GM10266 (cell line): ENCODE measurements around the gene CLRN2.

Experiments
- DNase-seq: peaks from one replicate; pipeline ENCODE4 v3.0.0; 2012; ENCODE audit errors: extremely low spot score
- TF ChIP-seq, protein P1 (sequence below): IDR thresholded peaks from 2 replicates; pipeline ENCODE4 v1.5.1; 2012; ENCODE audit warnings: mild to moderate bottlenecking, low read depth; ENCODE audit not compliant: control insufficient read depth, insufficient read depth; ENCODE audit errors: missing control alignments

The CLRN2 gene

DNA sequence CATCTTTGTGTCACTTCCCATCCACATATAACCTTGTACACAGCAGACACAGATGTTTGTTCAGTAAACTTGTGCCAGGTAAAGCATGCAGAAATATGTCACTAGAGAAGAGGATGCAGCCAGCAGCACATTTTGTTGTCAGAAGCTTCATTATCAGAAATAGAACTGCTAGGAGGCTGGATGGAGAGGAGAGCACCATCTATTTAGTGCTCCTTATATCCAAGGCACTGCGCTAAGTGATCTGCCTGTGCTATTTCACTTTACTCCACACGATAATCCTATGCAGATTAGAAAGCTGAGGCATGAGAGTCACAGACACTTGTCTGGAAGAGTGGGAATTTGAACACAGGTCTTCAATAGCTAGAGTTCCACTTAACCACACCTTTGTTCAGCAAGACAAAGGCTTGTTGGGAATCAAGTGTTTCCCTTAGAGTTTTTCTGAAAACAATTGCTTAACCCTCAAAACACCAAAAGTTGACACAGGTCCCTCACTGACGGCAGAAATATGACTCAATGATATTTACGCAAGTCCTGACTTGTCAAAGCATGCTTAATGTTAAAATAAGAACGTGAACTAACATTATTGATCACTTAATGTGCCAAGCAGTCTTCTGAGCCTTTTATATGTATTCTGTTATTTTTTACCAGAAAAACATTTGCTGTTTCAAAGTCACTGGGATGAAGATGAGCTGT lies 1.8 kb upstream of the CLRN2 start:
- DNase-seq, result no peak
- TF ChIP-seq, protein P1, sequence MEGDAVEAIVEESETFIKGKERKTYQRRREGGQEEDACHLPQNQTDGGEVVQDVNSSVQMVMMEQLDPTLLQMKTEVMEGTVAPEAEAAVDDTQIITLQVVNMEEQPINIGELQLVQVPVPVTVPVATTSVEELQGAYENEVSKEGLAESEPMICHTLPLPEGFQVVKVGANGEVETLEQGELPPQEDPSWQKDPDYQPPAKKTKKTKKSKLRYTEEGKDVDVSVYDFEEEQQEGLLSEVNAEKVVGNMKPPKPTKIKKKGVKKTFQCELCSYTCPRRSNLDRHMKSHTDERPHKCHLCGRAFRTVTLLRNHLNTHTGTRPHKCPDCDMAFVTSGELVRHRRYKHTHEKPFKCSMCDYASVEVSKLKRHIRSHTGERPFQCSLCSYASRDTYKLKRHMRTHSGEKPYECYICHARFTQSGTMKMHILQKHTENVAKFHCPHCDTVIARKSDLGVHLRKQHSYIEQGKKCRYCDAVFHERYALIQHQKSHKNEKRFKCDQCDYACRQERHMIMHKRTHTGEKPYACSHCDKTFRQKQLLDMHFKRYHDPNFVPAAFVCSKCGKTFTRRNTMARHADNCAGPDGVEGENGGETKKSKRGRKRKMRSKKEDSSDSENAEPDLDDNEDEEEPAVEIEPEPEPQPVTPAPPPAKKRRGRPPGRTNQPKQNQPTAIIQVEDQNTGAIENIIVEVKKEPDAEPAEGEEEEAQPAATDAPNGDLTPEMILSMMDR, result no peak

DNA sequence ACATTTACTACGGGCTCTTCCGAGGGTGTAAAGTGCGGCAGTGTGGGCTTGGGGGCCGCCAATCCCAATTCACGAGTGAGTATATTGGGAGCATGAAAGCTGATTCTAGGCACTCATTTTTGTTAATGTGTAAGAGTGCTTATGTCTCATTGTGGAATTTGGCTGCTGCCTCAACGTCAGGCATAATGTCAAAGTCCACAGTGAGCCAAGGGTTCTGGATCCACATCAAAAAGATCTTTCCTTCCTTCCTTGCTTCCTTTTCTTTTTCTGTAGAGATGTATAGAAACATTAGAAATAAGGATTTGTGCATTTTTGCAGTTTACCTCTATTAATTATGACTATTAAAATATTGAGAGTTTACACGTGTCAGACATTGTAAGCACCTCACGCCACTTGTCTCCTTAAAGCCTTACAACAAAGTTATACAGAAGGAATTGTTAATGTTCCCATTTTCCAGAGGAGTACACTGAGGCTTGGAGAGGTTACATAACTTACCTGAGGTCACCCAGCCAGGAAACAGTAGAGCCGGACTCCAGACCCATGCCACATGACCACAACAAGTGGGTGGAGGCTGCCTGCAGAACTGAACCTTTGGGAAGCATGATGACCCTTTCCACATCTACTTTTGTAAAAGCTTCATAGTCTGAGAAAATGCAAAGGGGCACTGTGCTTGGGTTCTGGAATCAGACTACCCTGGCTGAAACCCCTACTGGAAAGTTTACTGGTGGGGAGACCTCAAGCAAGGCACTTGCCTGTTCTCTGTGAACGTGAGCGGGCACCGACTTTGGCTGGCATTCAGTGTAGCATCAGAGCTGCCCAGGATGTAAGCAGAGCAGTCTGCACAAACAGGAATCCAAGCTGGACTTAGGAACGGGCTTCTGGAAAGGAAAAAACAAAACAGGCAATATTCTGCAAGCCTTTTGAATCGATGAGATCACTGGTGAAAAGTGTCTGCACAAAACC lies 761 bp downstream of the CLRN2 start:
- DNase-seq, result no peak
- TF ChIP-seq, protein P1, result no peak

DNA sequence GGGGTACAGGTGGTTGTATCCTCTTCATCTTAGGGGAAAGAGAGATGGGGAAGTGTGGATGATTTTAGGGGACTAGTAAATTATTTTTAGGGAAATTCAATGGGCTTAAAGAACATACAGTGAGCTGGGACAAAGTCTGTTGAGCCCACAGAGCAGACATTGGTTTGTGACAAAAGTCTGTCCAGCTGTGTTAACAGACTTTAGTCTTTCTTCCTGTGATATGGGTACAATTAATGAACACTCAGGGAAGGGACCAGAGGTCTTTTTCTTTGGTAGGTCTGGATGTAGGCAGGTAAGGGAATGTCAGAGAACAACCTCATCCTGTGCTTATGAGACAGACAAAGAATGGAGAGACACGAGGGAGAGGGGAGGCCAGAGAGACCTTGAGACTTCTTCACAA lies 2.0 kb downstream of the CLRN2 start:
- TF ChIP-seq, protein P1, result no peak
- DNase-seq, result no peak

DNA sequence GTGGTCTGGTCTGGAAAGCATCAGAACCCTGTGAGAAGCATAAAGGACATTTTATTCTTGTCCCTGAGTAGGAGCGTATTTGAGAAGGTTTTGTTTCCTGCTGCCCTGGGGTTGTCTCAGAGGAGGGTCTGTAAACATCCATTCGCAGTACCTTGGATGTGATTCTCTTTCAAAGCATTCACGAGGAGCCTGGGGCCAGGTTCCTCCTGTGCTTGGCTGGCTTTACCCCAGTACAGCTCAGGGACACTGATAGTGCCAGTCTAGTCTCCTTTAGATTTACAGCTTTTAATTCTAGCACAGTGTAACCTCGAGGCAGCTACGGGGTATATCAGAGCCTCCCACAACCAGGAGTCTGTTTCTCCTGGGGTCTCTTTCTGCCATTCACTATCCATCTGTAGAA lies 2.7 kb downstream of the CLRN2 start:
- TF ChIP-seq, protein P1, result no peak
- DNase-seq, result no peak

DNA sequence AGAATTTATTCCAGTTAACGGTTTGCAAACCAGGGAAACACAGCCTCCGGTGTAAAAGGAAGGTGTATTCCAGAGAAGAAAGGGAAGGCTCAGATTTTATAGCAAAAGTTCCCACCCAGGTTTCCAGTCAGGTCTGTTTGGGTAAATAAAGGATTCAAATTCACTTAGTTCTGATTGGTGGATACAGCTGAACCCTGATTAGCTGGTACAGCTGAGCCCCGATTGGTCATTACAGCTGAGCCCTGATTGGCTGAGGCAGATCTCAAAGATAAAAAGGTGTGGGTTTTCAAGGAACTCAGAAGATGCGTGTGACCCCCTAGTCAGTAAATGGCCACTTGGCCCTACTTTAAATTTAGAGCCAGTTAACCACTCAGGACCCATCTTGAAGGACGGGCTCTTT lies 6.6 kb downstream of the CLRN2 start:
- TF ChIP-seq, protein P1, result no peak
- DNase-seq, result no peak

DNA sequence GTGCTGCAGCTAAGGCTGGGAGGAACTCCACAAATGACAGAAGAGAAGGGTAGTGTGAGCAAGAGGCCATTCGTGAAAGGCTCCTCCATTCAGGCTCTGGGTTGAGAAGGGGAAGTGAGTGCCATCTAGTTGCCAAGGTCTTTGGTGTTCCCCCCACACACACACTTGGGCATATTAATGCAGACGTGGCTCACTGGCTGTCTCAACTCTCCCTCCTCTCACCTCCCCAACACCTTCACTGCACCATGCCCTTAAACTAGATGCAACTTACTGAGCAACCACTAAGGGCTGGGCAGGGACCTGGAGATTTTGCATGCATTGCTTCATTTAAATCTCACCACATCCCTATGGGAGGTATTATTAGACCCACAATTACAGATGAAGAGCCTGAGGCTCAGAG lies 8.7 kb downstream of the CLRN2 start:
- TF ChIP-seq, protein P1, result no peak
- DNase-seq, result no peak
